ENCODE data around the gene TIMP1.

Gene TIMP1

DNA sequence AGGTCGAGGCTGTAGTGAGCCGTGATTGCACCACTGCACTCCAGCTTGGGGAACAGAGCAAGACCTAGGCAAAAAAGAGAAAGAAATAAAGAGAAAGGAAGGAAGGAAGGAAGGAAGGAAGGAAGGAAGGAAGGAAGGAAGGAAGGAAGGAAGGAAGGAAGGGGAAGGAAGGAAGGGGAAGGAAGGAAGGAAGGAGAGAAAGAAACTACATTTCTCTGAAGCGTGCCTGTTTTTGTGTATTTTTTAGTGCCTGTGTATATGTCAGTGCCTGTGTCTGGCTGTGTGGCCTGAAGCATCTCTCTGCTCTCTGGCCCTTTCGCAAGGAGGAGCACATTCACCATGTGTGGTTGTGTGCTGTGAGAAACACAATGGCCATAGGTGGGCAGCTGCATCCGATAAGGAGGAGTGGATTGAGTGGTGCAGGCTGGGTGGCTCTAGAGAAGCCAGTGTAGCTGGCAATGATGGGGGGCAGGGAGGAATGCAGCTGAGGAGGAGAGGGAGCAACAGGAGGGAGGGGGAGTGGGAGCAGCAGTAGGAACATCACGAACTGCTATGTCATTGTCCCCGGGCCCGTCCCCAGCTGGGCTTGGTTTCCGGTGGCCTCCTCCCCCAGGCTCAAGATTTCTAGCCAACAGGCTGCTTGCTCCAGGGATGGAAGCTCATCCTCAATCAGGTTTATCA, 26.0 kb downstream of the TIMP1 start:
- DNase-seq, result no peak

DNA sequence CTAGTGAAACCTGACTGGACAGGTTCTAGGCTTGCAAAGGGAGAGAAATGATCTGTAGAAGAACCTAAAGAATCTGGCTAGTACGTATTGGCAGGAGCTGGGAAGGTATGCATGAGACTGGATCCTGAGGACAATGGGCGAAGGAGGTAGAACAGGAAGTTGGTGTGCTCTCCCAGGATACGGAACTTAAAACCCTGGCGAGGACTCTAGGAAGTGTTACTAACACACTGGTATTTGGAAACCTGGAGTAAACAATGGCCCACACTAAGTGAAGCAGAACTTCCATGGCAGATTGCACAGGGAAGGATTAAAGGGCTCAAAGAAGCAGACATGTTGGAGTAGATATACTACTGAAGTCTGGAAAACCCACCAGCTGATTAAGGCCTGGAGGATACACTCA, 28.3 kb downstream of the TIMP1 start:
- DNase-seq, result no peak

DNA sequence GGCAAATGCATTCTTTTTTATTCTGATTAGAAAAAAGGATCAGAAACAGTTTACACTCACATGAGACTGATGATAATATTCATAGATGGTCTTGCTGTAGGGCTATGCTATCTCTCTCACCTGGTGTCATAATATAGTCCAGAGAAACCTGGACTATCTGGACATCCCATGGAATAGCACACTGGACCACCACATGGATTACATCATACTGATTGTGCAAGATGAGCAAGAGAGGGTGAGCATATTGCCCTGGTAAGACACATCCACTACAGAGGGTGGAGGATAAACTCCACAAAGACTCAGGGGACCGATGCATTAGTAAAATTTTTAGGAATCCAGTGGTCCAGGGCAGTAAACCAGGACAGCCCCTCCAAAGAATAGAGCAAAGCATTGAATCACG, 29.3 kb downstream of the TIMP1 start:
- DNase-seq, result no peak

DNA sequence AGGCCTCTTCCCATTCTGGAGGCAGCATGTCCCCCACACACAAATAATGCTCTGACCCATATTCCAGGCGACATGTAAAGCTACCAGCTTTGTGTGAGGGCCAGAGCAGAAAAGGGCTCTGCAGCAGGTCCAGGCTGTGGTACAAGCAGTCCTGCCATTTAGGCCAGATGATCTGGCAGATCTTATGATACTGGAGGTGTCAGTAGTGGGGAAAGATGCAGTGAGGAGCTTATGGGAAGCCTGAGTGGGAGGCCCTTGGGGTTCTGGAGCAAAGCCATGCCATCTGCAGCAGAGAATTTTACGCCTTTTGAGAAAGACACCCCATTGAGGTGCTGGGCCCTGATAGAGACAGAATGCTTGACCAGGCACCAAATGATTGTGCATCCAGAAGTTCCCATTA, 29.7 kb downstream of the TIMP1 start:
- DNase-seq, result no peak

DNA sequence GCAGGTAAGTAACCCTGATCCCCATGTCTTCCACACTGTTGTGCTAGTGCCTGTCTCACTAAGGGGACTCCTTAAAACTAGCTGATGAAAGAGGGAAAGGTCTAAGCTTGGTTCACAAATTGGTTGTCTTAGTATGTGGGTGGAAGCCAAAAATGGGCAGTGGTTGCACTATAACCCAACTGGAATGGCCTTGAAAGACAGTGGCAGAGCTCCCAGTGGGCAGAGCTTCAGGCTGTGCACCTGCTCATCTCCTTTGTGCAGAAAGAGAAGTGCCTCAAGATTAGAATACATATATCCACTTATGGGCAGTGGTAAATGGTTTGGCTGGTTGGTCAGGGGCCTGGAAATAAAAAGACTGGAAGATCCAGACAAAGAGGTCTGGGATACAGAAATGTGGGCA, 30.2 kb downstream of the TIMP1 start:
- DNase-seq, result no peak

DNA sequence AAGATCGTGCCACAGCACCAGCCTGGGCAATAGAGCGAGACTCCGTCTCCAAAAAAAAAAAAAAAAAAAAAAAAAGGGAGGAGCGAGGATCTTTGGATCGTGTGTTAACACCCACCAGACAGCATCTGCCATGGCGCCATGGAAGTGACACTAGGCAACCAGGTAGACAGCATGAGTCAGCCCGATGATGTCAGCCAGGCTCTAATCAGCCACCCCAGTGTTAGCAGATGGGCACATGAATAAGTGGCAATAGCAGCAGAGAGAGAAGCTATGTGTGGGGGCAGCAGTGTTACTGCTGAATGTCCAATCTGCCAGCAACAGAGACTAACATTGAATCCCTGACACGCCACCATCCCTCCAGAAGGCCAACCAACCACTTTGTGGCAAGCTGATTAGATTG, 30.8 kb downstream of the TIMP1 start:
- no peak for DNase-seq

DNA sequence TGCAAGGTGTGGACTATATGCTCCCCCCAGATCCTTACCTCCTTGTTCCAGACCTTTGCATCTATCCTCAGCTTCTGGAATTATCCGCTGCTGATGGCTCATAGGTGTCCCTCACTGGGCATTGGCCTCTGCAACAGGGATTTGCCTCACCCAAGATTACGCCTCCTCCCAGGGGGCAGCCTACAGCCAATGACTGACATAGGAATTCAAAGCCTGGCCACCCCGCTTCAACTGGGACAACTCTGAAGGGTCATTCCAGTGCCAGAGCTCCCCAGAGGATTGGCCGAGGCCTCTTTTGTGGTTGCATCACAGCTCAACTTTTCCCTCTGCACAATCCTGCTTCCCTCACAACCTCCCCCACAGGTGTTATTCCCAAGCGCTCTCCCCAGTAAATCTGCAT, 32.4 kb downstream of the TIMP1 start:
- no peak for DNase-seq

DNA sequence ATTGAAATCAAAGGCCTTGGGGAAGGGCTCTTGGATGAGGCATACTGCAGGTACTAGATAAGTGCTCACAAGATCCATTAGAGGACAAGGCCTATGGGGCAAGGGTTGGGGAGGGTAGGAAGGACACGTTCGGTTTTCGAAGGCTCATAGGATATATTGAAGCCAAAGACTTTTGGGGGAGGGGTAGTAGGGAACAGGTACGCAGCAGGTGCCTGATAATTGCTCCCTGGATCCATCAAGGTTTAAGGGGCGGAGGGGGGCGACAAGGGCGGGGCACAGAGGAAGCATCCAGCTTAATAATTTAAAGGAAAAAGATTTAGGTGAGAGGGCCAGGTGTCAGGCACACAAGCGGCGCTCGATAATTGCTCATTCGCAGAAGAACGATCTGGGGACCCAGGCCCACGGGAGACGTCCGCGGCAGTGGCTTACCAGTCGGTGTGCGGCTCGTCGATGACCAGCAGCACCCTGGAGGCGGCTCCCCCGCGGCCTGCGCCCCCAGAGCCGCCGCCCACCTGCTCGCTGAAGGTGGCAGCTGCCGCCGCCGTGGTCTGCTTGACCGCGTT, 36.8 kb downstream of the TIMP1 start:
- no peak for DNase-seq

DNA sequence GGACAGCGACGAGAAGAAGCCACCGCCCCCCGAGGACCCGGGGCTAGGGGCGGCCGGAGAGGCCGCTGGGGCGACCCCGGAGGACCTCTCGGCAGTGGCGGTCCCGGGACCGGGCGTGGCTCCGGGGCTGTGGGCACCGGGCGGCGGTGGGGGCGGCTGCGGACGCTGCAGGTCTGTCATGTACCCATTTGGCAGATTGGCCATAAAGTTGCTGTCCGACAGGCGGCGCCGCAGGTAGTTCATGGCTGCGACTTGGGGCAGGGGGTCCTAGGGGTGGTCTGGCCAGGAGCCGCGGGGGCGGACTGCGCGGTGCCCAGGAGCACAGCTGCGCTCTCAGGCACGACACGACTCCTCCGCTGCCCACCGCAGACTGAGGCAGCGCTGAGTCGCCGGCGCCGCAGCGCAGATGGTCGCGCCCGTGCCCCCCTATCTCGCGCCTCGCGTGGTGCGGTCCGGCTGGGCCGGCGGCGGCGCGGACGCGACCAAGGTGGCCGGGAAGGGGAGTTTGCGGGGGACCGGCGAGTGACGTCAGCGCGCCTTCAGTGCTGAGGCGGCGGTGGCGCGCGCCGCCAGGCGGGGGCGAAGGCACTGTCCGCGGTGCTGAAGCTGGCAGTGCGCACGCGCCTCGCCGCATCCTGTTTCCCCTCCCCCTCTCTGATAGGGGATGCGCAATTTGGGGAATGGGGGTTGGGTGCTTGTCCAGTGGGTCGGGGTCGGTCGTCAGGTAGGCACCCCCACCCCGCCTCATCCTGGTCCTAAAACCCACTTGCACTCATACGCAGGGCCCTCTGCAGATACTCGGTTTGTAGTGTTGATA, 37.5 kb downstream of the TIMP1 start, which contains the start of gene SYN1:
Gene SYN1, minus strand, starts transcription at position 372 of the 817 bp plus-strand sequence. Its CDS starts 129 bp downstream, at position 243.
- DNase-seq, result peak; percentile 81

DNA sequence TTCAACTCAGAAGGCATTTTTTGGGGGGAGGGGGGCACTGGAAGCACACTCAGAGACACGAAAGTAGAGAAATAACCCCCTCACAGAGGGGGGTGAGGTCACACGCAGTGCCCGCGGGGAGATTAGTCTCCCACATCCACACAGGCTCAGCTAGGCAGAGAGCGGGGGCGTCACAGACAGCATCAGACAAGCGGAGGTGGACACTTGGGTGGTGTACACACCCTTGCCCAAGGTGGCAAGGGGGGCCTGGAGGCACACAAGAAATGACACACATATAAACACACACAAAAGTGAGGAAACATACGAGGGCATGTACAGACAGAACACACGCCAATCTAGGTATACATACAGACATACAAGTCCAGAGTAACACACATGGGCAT, 38.1 kb downstream of the TIMP1 start:
- no peak for DNase-seq

DNA sequence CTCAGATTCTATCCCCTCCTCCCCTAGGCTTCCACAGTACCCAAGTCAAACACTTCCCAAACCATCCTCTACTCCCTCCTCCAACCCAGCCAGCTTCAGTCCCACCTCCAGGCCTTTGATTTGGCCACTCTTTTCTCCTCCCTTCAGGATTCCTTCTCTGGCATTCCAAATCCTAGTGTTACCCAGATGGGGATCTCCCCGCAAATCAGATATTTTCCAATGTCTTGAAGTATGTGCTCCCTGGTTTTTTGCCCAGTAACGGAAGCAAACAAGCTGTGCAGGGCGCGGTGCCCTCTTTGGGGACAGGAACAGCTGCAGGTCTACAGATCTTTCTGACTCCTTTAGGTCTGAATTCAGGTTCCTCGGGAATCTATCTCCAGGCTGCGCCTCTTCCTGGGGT, 39.6 kb downstream of the TIMP1 start:
- no peak for DNase-seq

DNA sequence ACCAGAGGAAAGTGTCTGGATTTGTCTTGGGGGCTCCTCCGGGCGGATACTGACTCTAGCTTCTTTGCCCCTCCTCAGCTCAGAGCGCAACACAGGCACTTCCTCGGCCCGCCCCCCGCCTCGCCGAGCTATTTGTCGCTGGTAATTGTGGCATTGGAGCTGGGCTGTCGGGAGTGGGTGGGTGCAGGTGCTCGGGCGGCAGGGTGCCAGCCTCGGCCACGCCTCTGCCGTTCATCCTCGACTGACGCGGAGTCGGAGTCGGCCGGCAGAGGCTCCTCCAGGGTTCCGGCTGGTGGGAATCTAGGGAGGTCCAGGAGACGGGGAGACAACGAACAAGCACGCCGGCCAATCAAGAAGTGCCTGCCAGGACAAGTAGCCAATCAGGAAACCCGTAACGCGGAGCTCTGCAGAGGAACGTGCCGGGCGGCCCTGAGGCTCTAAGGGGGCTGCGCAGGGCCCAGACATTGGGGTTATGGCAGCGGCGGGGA, 41.3 kb downstream of the TIMP1 start:
- peak; percentile 60 for DNase-seq

DNA sequence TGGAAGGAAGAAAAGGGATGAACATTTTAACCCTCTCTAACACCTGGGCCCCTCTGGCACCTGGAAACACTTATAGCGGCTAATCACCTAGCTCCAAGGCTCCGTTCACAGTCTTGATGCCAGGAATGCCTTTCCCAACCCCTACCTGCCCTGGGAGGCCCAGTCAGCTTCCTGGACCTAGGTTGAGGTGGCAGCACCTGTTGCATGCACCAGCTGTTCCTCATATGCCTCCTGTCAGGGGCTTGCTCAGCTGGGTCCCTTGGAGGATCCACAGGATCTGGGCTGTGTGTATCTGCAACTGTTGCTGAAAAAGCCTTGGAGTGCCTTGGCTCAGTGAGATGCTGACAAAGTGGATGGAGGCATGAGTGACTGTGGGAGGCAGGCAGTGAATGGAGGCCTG, 43.1 kb downstream of the TIMP1 start:
- DNase-seq, result no peak

DNA sequence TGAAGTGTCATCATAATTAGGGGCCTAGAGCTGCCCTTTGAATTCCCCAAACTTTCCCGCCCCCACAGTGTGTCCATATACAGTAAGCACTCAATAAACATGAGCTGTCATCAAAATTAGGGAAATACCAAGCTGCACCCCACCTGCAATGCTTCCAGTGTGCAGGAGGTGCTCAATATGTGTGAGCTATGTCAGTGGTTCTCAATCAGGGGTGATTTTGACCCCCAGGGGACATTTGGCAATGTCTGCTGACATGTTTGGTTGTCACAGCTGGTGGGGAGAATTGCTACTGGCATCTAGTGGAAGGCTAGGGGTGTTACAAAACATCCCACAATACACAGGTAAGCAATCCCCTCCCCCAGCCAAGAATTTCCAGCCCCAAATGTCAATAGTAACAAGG, 46.7 kb downstream of the TIMP1 start:
- no peak for DNase-seq

DNA sequence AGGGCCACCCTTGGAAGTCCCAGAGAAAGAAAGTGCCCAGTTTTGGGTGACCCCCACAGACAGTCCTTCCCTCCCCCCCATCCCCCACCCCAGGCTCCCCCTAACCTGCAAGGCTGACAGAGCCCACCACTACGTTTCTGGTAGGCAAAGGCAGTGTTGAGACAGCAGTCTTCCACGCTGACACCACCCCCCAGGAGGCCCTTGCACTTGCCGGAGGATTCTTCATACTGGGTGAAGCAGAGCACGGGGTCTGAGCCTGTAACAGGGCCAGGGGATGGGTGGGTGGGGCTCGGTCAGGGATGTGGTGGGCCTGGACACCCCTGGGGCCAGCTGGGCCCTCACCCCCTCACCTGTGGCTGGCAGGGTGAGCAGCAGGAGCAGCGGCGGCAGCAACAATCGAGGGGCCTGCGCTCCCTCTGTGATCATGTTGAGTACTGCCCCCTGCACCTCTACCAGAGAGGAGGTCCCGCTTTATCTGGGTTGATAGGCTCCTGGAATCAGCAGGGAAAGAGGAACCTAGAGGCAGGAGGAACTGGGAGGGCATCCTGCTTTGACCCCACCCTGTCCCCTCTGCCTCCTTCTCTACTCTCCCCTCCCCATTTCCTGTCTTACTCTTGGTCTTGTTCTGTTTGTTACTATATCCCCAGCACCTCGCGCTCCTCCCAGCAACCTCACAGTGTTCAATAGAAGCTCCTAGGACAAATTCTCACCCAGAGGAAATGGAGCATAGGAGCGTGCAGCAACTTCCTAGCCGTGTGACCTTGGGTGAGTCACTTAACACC, 47.4 kb downstream of the TIMP1 start, which contains the start of gene CFP:
Gene CFP, minus strand, starts transcription at position 512 of the 782 bp plus-strand sequence. Its CDS starts 86 bp downstream, at position 426.
- no peak for DNase-seq

DNA sequence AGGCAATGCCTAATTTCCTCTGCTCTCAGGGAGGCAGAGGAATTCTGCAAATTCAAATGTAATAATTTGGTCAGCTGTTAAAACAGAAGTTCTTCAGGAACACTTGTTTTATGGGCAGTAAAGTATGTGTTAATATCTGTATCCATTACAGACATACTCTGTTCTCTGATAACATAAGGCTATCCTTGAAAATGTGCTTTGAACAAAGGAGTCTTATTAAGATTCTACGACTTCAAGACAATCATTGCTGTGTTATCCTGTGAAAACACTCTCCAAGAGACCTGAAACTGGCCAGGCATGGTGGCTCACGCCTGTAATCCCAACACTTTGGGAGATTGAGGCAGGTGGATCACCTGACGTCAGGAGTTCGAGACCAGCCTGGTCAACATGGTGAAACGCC, 49.4 kb downstream of the TIMP1 start:
- DNase-seq, result no peak

DNA sequence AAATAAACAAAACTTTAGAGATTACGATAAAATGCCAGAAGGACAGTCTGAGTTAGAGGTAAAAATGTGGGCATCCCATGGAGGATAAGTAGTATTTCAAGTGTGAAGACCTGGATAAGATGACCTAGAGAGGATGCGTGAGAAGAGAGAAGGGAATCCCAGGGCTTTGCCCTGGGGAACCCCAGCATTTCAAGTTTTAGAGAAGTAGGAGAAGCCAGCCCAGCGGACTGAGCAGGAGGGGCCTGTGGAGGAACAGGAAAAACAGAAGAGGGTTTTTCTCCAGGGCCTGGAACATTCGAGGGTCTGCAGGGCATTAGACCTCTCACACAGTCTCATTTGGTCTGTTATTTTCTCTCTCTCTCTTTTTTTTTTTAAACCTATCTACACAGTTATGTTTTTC, 50.4 kb downstream of the TIMP1 start:
- DNase-seq, result no peak

DNA sequence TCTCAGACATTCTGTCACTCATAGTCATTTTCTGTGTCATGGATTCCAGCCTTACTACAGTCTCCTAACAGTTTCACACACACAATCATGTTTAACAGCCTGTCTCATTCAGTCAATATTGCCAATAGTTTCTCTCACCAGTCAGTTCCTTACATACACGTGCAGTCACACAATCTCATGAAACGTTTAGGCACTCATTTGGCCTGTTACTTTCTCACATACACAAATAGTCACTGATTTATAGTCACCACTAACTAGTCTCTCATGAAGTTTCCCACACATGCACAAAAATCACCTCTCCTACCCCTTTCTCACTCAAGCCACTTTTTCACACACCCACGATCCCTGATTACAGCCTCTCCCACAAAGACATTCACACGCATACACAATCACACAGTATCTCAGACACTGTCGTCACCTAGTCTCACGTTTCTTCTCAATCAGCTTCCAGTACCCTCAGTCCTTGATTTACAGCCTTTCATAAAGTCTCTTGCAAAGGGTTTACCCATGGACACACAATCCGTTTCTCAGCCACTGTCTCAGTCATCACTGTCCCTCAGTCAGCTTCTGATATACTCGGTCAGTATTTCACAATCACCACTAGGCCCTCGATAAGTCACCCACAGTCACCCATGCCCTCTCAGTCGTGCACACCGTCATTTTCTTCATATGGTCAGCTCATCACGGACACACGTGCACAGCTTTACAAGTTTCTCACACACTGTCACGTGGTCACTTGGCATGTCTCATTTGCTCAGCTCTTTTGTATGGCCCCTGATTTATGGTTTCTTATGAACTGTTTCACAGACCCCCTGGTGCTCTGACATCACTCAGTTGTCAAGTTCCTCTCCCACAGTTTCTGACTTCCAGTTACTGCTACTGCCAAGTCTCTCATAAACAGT, 51.7 kb downstream of the TIMP1 start:
- no peak for DNase-seq

DNA sequence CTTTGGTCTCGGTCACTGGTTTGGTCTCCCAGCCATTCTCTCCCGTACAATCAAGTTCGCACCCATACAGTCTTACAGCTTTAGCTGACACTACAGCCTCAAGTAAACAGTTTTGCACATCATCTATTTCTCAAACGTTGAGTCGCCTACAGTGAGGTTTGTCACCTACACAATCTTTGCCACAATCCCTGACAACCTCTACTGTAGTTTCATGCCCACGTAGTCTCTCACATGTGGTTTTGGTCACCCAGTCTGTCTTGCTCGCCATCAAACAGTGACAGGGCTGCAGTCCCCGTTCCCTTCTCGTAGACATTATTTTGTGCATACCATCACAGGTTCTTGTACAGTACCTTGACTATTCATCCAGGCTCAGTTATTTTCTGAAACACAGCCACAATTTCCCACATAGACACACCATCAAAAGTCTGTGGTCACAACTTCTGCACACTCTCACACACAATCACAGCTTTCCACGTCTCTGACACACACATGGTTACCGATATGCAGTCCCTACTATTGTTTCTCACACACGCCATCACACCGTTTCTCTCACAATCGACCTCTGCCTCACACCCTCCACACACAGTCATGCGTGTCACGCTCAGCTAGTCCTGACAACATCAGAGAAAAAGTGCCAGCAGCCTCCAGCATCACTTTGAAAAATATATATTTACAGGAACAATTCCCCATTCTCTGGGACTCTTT, 52.8 kb downstream of the TIMP1 start:
- peak; percentile 30 for DNase-seq
